Spinal cord (tissue), 10 donors: ENCODE results near the gene NFIX. TPM values are rescaled to one million over a fixed set of nuclear protein-coding genes. Genes with fewer than 3 reads are reported as not detected.

Experiments
- DNase-seq, 6 donors: peaks; one replicate each; pipeline versions ENCODE4 v3.0.0 to v3.0.0-alpha.2; 2013 to 2015; ENCODE audit warnings: low spot score in 6 of 6, low read depth in 4 of 6
- H3K27ac ChIP-seq: one replicate; pipeline ENCODE4 v1.5.1; 2013; ENCODE audit warnings: low read depth, low read length, control low read depth
- H3K27me3 ChIP-seq: one replicate; pipeline ENCODE4 v1.6.1; 2013; ENCODE audit warnings: low read length; ENCODE audit not compliant: control insufficient read depth, insufficient read depth
- H3K36me3 ChIP-seq: one replicate; pipeline ENCODE4 v1.6.1; 2013; ENCODE audit warnings: low read length; ENCODE audit not compliant: control insufficient read depth, insufficient read depth
- H3K4me1 ChIP-seq: one replicate; pipeline ENCODE4 v1.6.1; 2013; ENCODE audit warnings: low read length; ENCODE audit not compliant: control insufficient read depth, insufficient read depth
- H3K4me3 ChIP-seq: one replicate; pipeline ENCODE4 v1.5.1; 2013; ENCODE audit warnings: low read depth, low read length, control low read depth
- H3K9me3 ChIP-seq: one replicate; pipeline ENCODE4 v1.6.1; 2013; ENCODE audit warnings: low read length; ENCODE audit not compliant: control insufficient read depth, insufficient read depth
- WGBS: methylation state at CpG from one replicate; pipeline ENCODE4 v1.1.5; 2013; ENCODE audit warnings: missing lambda C conversion rate; ENCODE audit not compliant: insufficient coverage; 5-methylcytosine and 5-hydroxymethylcytosine counted together
- polyA plus RNA-seq, 2 donors: library from polyadenylated mRNA; unstranded; fragments of 120-200 nt; gene quantifications; one replicate each; pipeline ENCODE4 v1.2.1, GENCODE V29; 2013; ENCODE audit not compliant: insufficient read length in 2 of 2
- total RNA-seq, 2 donors: library from RNA; depleted of rRNA in 1 of 2; stranded (reverse); fragments of 120-200 nt in 1 of 2; fragments of >200 nt in 1 of 2; gene quantifications; one replicate each; pipeline versions ENCODE4 v1.2.3 to v1.2.4, GENCODE V29; 2013 to 2014
- donor health status: healthy.

NFIX gene
- total and polyA plus RNA-seq, 4 donors: 53.3 to 198 (median 118) TPM

- Histone ChIP-seq H3K4me3 (no peak overlapping the region), H3K27me3 (peaks cover 87% of the 10 kb centered on the region), H3K36me3 (peaks cover 28% of the 10 kb centered on the region)
These were observed 16.5 kb downstream of the NFIX start for GRCh38 chr19:13011653-13012389.

GRCh38 chr19:13012390-13012689, 17.1 kb downstream of the NFIX start:
- H3K27me3 ChIP-seq: peaks cover 87% of the 10 kb centered on the region
- H3K4me1 ChIP-seq: peaks cover 96% of the 10 kb centered on the region
- 12% methylated on average over 18 of the region's 23 CpGs for WGBS
- peak overlapping the region; percentile 96 for H3K27ac ChIP-seq
- H3K9me3 ChIP-seq: no peaks in the 10 kb centered on the region
- DNase-seq: no peak
- H3K36me3 ChIP-seq: peaks cover 28% of the 10 kb centered on the region
- H3K4me3 ChIP-seq: no peak overlapping the region

More at GRCh38 chr19:13011653-13012389, 16.5 kb downstream of the NFIX start:
- 29% methylated on average over 54 of the region's 54 CpGs for WGBS
- Histone ChIP-seq H3K9me3 (no peaks in the 10 kb centered on the region), H3K4me1 (peaks cover 96% of the 10 kb centered on the region), H3K27ac (peak overlapping the region; percentile 96)
- DNase-seq: peak in 1 of 6 donors; percentile 63

- peaks cover 93% of the 10 kb centered on the region for H3K27me3 ChIP-seq
- WGBS: 13% methylated on average over 33 of the region's 52 CpGs
- H3K36me3 ChIP-seq: peaks cover 28% of the 10 kb centered on the region
- peaks cover 96% of the 10 kb centered on the region for H3K4me1 ChIP-seq
- H3K27ac ChIP-seq: peak overlapping the region; percentile 96
- DNase-seq: peak in 1 of 6 donors; percentile 69
- peak overlapping the region; percentile 29 for H3K4me3 ChIP-seq
- H3K9me3 ChIP-seq: no peaks in the 10 kb centered on the region
These were observed 17.7 kb downstream of the NFIX start for GRCh38 chr19:13012690-13013608.

GRCh38 chr19:13013649-13014048, 18.4 kb downstream of the NFIX start:
- peak in 1 of 6 donors; percentile 73 for DNase-seq
- peaks cover 93% of the 10 kb centered on the region for H3K27me3 ChIP-seq
- H3K36me3 ChIP-seq: peaks cover 28% of the 10 kb centered on the region
- H3K9me3 ChIP-seq: no peaks in the 10 kb centered on the region
- H3K27ac ChIP-seq: peak overlapping the region; percentile 96
- H3K4me3 ChIP-seq: peak overlapping the region; percentile 29
- H3K4me1 ChIP-seq: peaks cover 96% of the 10 kb centered on the region
- 10% methylated on average over 20 of the region's 20 CpGs for WGBS

- peaks cover 23% of the 10 kb centered on the region for H3K36me3 ChIP-seq
- H3K4me3 ChIP-seq: peak overlapping the region; percentile 29
- WGBS: 24% methylated on average over 22 of the region's 35 CpGs
- no peaks in the 10 kb centered on the region for H3K9me3 ChIP-seq
- H3K27ac ChIP-seq: peak overlapping the region; percentile 96
- peak in 2 of 6 donors; percentile 82 to 87 for DNase-seq
- H3K4me1 ChIP-seq: peaks cover 91% of the 10 kb centered on the region
- peaks cover 93% of the 10 kb centered on the region for H3K27me3 ChIP-seq
These were observed 19.0 kb downstream of the NFIX start for GRCh38 chr19:13014101-13014920.

GRCh38 chr19:13014921-13015280, 19.6 kb downstream of the NFIX start:
- H3K27ac ChIP-seq: peak overlapping the region; percentile 96
- peaks cover 86% of the 10 kb centered on the region for H3K4me1 ChIP-seq
- H3K27me3 ChIP-seq: peaks cover 89% of the 10 kb centered on the region
- no peak for DNase-seq
- peaks cover 19% of the 10 kb centered on the region for H3K36me3 ChIP-seq
- peak overlapping the region; percentile 29 for H3K4me3 ChIP-seq
- H3K9me3 ChIP-seq: no peaks in the 10 kb centered on the region
- 50% methylated on average over 1 of the region's 4 CpGs for WGBS

- Histone ChIP-seq H3K27me3 (peaks cover 89% of the 10 kb centered on the region), H3K36me3 (peaks cover 13% of the 10 kb centered on the region), H3K27ac (peak overlapping the region; percentile 96), H3K4me1 (peaks cover 86% of the 10 kb centered on the region), H3K4me3 (peak overlapping the region; percentile 19), H3K9me3 (no peaks in the 10 kb centered on the region)
- 38% methylated on average over 2 of the region's 12 CpGs for WGBS
- peak in 1 of 6 donors; percentile 84 for DNase-seq
These were observed 20.3 kb downstream of the NFIX start for GRCh38 chr19:13015361-13016223.

GRCh38 chr19:13016245-13016627, 21.0 kb downstream of the NFIX start:
- Histone ChIP-seq H3K27me3 (peaks cover 87% of the 10 kb centered on the region), H3K4me1 (peaks cover 85% of the 10 kb centered on the region), H3K9me3 (no peaks in the 10 kb centered on the region), H3K4me3 (no peak overlapping the region), H3K27ac (peak overlapping the region; percentile 96), H3K36me3 (peaks cover 12% of the 10 kb centered on the region)
- no peak for DNase-seq
- whole genome bisulfite sequencing: 19% methylated on average over 3 of the region's 7 CpGs
